GM18951 (cell line): Measurements from ENCODE around the gene C1GALT1.

Experiments
- POLR2A ChIP-seq: IDR thresholded peaks from 4 replicates; pipeline ENCODE4 v1.6.1; 2011; ENCODE audit warnings: mild to moderate bottlenecking; ENCODE audit not compliant: insufficient read length, insufficient read depth; ENCODE audit errors: extremely low read depth
- in situ Hi-C: fragments of 300-500 bp; cut with MboI; formaldehyde crosslinking; loops from one replicate; pipeline ENCODE4 v1.12.0; 2022; ENCODE audit warnings: low sequenced_read_pairs, mixed read lengths, inconsistent platforms; ENCODE audit not compliant: unreplicated experiment

C1GALT1 gene

GRCh38 chr7:7247658-7248057 lies 65.3 kb downstream of the C1GALT1 start:
- in situ Hi-C loops, result no loop called here
- no peak for TF ChIP-seq POLR2A

GRCh38 chr7:7249814-7250213 lies 67.5 kb downstream of the C1GALT1 start:
- no peak for TF ChIP-seq POLR2A
- in situ Hi-C loops, result no loop called here

GRCh38 chr7:7251742-7252141 lies 69.4 kb downstream of the C1GALT1 start:
- TF ChIP-seq POLR2A, result no peak
- in situ Hi-C loops, result no loop called here

GRCh38 chr7:7254319-7254718 lies 72.0 kb downstream of the C1GALT1 start:
- no peak for TF ChIP-seq POLR2A
- in situ Hi-C loops, result no loop called here

- in situ Hi-C loops, result no loop called here
- TF ChIP-seq POLR2A, result no peak
These were observed 72.6 kb downstream of the C1GALT1 start for GRCh38 chr7:7254908-7255307.

- no peak for TF ChIP-seq POLR2A
- in situ Hi-C loops, result no loop called here
These were observed 74.5 kb downstream of the C1GALT1 start for GRCh38 chr7:7256731-7257274.

- peak; percentile 7 for TF ChIP-seq POLR2A
- in situ Hi-C loops, result no loop called here
These were observed 75.8 kb downstream of the C1GALT1 start for GRCh38 chr7:7257899-7258692.

- in situ Hi-C loops, result no loop called here
- TF ChIP-seq POLR2A, result no peak
These were observed 79.5 kb downstream of the C1GALT1 start for GRCh38 chr7:7261863-7262262.

- in situ Hi-C loops, result no loop called here
- TF ChIP-seq POLR2A, result no peak
These were observed 81.2 kb downstream of the C1GALT1 start for GRCh38 chr7:7263297-7264230.

GRCh38 chr7:7264306-7265040 lies 82.1 kb downstream of the C1GALT1 start:
- no peak for TF ChIP-seq POLR2A
- in situ Hi-C loops, result no loop called here

GRCh38 chr7:7265081-7266075 lies 83.0 kb downstream of the C1GALT1 start:
- no peak for TF ChIP-seq POLR2A
- in situ Hi-C loops, result no loop called here
